OCI-LY1 (cell line): Measurements from ENCODE around the gene GLB1L3.
"Not testable (repeated sequence)": the region's sequence is repeated elsewhere in the genome, so short reads cannot be mapped to it uniquely, and the experiment has no call there.

ENCODE experiments used
- H2AFZ ChIP-seq: fragments of 200-600 bp; sonication (generic), shearing (Covaris generic); 2 replicates; pipeline ENCODE4 v1.6.0; 2014; ENCODE audit warnings: antibody characterized with exemption, mild to moderate bottlenecking, low read length
- H3F3A ChIP-seq: fragments of 200-600 bp; sonication (generic), shearing (Covaris generic); 2 replicates; pipeline ENCODE4 v1.6.0; 2014; ENCODE audit warnings: mild to moderate bottlenecking, antibody characterized with exemption, low read length, moderate library complexity; ENCODE audit not compliant: insufficient read depth
- H3K27ac ChIP-seq: fragments of 200-600 bp; sonication (generic); 2 replicates; pipeline ENCODE4 v1.5.1; 2014; ENCODE audit warnings: low read length, mixed run types, mild to moderate bottlenecking, low read depth; ENCODE audit not compliant: poor library complexity, severe bottlenecking
- H3K27me3 ChIP-seq: fragments of 200-600 bp; sonication (generic); 2 replicates; pipeline ENCODE4 v1.6.0; 2014; ENCODE audit warnings: antibody characterized with exemption, mild to moderate bottlenecking, low read length, moderate library complexity; ENCODE audit not compliant: insufficient read depth
- H3K36me3 ChIP-seq: fragments of 200-600 bp; sonication (generic); 2 replicates; pipeline ENCODE4 v1.6.1; 2014; ENCODE audit warnings: mild to moderate bottlenecking, antibody characterized with exemption, low read length, moderate library complexity, mixed read lengths; ENCODE audit not compliant: insufficient read depth
- H3K4me1 ChIP-seq: fragments of 200-600 bp; sonication (generic); 2 replicates; pipeline ENCODE4 v1.5.1; 2014; ENCODE audit warnings: mild to moderate bottlenecking, low read length, moderate library complexity; ENCODE audit not compliant: insufficient read depth, severe bottlenecking
- H3K4me2 ChIP-seq: fragments of 200-600 bp; sonication (generic), shearing (Covaris generic); 2 replicates; pipeline ENCODE4 v1.6.1; 2014; ENCODE audit warnings: low read length
- H3K4me3 ChIP-seq: fragments of 200-600 bp; sonication (generic); 2 replicates; pipeline ENCODE4 v1.5.1; 2014; ENCODE audit warnings: low read length, low read depth, mild to moderate bottlenecking, mixed read lengths; ENCODE audit not compliant: poor library complexity, severe bottlenecking
- H3K79me2 ChIP-seq: fragments of 200-600 bp; shearing (Covaris generic); 2 replicates; pipeline ENCODE4 v1.6.1; 2016; ENCODE audit warnings: mixed run types, low read length, mixed read lengths; ENCODE audit not compliant: insufficient read depth
- H3K9ac ChIP-seq: fragments of 200-600 bp; sonication (generic), shearing (Covaris generic); 2 replicates; pipeline ENCODE4 v1.6.1; 2014; ENCODE audit warnings: mild to moderate bottlenecking, low read length, mixed read lengths
- H3K9me2 ChIP-seq: fragments of 200-600 bp; sonication (generic), shearing (Covaris generic); 2 replicates; pipeline ENCODE4 v1.6.1; 2014; ENCODE audit warnings: low read depth, mild to moderate bottlenecking, low read length, mixed read lengths
- H3K9me3 ChIP-seq: fragments of 200-600 bp; shearing (Covaris generic); 2 replicates; pipeline ENCODE4 v1.6.1; 2014; ENCODE audit warnings: low read length, mixed read lengths
- H4K20me1 ChIP-seq: fragments of 200-600 bp; sonication (generic), shearing (Covaris generic); 2 replicates; pipeline ENCODE4 v1.6.0; 2016; ENCODE audit warnings: mild to moderate bottlenecking, low read length; ENCODE audit not compliant: insufficient read depth
- CTCF ChIP-seq: fragments of 200-600 bp; sonication (generic), shearing (Covaris generic); IDR thresholded peaks from 2 replicates; pipeline ENCODE4 v1.5.1; 2017; ENCODE audit warnings: mild to moderate bottlenecking, antibody characterized with exemption, low read length, moderate library complexity, mixed read lengths
- EZH2 ChIP-seq: fragments of 200-600 bp; sonication (generic), shearing (Covaris generic); IDR thresholded peaks from 2 replicates; pipeline ENCODE4 v1.8.0; 2017; ENCODE audit warnings: borderline replicate concordance, mixed run types, mild to moderate bottlenecking, antibody characterized with exemption, low read length, moderate library complexity, mixed read lengths

The GLB1L3 gene

GRCh38 chr11:134341805-134342571, 65.8 kb downstream of the GLB1L3 start:
- H3K4me2 ChIP-seq = no peak overlapping the region
- no peaks in the 10 kb centered on the region for H3K36me3 ChIP-seq
- no peaks in the 10 kb centered on the region for H3K9me2 ChIP-seq
- H3K4me3 ChIP-seq = no peak overlapping the region
- no peaks in the 10 kb centered on the region for H3F3A ChIP-seq
- no peak overlapping the region for H2AFZ ChIP-seq
- no peaks in the 10 kb centered on the region for H3K9me3 ChIP-seq
- no peak overlapping the region for H3K27ac ChIP-seq
- H3K79me2 ChIP-seq = no peaks in the 10 kb centered on the region
- H3K4me1 ChIP-seq = no peaks in the 10 kb centered on the region
- no peaks in the 10 kb centered on the region for H4K20me1 ChIP-seq
- no peaks in the 10 kb centered on the region for H3K27me3 ChIP-seq
- H3K9ac ChIP-seq = no peak overlapping the region
- TF ChIP-seq EZH2 (no peak), CTCF (no peak)

GRCh38 chr11:134342572-134343340, 66.6 kb downstream of the GLB1L3 start:
- TF ChIP-seq EZH2 (no peak), CTCF (no peak)

GRCh38 chr11:134343646-134344045, 67.5 kb downstream of the GLB1L3 start:
- Histone ChIP-seq H3F3A (no peaks in the 10 kb centered on the region), H3K9me3 (no peaks in the 10 kb centered on the region), H3K79me2 (no peaks in the 10 kb centered on the region), H3K4me2 (no peak overlapping the region), H4K20me1 (no peaks in the 10 kb centered on the region), H3K9me2 (no peaks in the 10 kb centered on the region), H3K27ac (no peak overlapping the region), H3K9ac (no peak overlapping the region), H3K4me3 (no peak overlapping the region), H3K36me3 (no peaks in the 10 kb centered on the region), H2AFZ (no peak overlapping the region), H3K4me1 (no peaks in the 10 kb centered on the region), H3K27me3 (no peaks in the 10 kb centered on the region)
- TF ChIP-seq EZH2 (no peak), CTCF (no peak)

More at GRCh38 chr11:134342572-134343340, 66.6 kb downstream of the GLB1L3 start:
- Histone ChIP-seq H3K9me3 (no peaks in the 10 kb centered on the region), H3K9me2 (no peaks in the 10 kb centered on the region), H3K27ac (no peak overlapping the region), H3F3A (no peaks in the 10 kb centered on the region), H3K9ac (no peak overlapping the region), H3K4me2 (no peak overlapping the region), H4K20me1 (no peaks in the 10 kb centered on the region), H3K79me2 (no peaks in the 10 kb centered on the region), H2AFZ (no peak overlapping the region), H3K36me3 (no peaks in the 10 kb centered on the region), H3K4me1 (no peaks in the 10 kb centered on the region), H3K4me3 (no peak overlapping the region), H3K27me3 (no peaks in the 10 kb centered on the region)

- not testable (repeated sequence) for H3K4me2 ChIP-seq, H3K36me3 ChIP-seq, H3K9me3 ChIP-seq, H3K27ac ChIP-seq, H3K9ac ChIP-seq, H3K4me1 ChIP-seq, H2AFZ ChIP-seq, H3F3A ChIP-seq, H4K20me1 ChIP-seq, H3K9me2 ChIP-seq, H3K4me3 ChIP-seq, H3K27me3 ChIP-seq, H3K79me2 ChIP-seq
These were observed 68.5 kb downstream of the GLB1L3 start for GRCh38 chr11:134344497-134345236.
